Measurements from ENCODE around the gene YDJC. TPM values are rescaled to one million over a fixed set of nuclear protein-coding genes. Genes with fewer than 3 reads are reported as not detected.
A peak's percentile ranks its signal among the peaks of the same experiment; 100 is the strongest.

Gene YDJC
- total and polyA plus RNA-seq, 4 donors, result 11.0 to 41.1 (median 31.3) TPM

- ATAC-seq (ENCODE audit: insufficient read depth, low FRiP score) (no peak), DNase-seq (no peak)
- H3K36me3 ChIP-seq (ENCODE audit: control insufficient read depth in 4 of 4, insufficient read depth in 4 of 4, low read length in 4 of 4), result peaks cover 0 to 22% (median under 1%) of the 10 kb centered on the region in 4 donors
- TF ChIP-seq CTCF (IDR thresholded peaks at IDR 0.05; ENCODE audit: control extremely low read depth, extremely low read depth), result no peak
- peaks cover 0 to 18% (median 10%) of the 10 kb centered on the region in 5 donors for H3K4me1 ChIP-seq (ENCODE audit: control insufficient read depth in 5 of 5, insufficient read depth in 5 of 5, low read length in 5 of 5)
- H3K9ac ChIP-seq (ENCODE audit: insufficient read depth in 1 of 2, low read length in 2 of 2), result no peak overlapping the region
- 74 to 77% methylated on average over 4 of the region's 4 CpGs for WGBS, 2 donors
- H3K27me3 ChIP-seq (ENCODE audit: control insufficient read depth in 3 of 3, insufficient read depth in 3 of 3, low read length in 2 of 3), result no peaks in the 10 kb centered on the region
- H3K27ac ChIP-seq (ENCODE audit: low read depth in 1 of 2, low read length in 1 of 2), result peak overlapping the region in 1 of 2 donors; percentile 5
- H3K4me3 ChIP-seq, result no peak overlapping the region
- no peaks in the 10 kb centered on the region for H3K9me3 ChIP-seq (ENCODE audit: control insufficient read depth in 4 of 4, insufficient read depth in 3 of 4, low read length in 3 of 4)
Measured at GRCh38 chr22:21626073-21626734, 3.6 kb downstream of the YDJC start.

- 79 to 80% methylated on average over 12 of the region's 12 CpGs for WGBS, 2 donors
- Histone ChIP-seq H3K27me3 (ENCODE audit: control insufficient read depth in 3 of 3, insufficient read depth in 3 of 3, low read length in 2 of 3) (no peaks in the 10 kb centered on the region), H3K9me3 (ENCODE audit: control insufficient read depth in 4 of 4, insufficient read depth in 3 of 4, low read length in 3 of 4) (no peaks in the 10 kb centered on the region), H3K36me3 (ENCODE audit: control insufficient read depth in 4 of 4, insufficient read depth in 4 of 4, low read length in 4 of 4) (peaks cover 0 to 27% (median under 1%) of the 10 kb centered on the region in 4 donors), H3K27ac (ENCODE audit: low read depth in 1 of 2, low read length in 1 of 2) (no peak overlapping the region), H3K4me3 (no peak overlapping the region), H3K4me1 (ENCODE audit: control insufficient read depth in 5 of 5, insufficient read depth in 5 of 5, low read length in 5 of 5) (peaks cover 0 to 20% (median 10%) of the 10 kb centered on the region in 5 donors), H3K9ac (ENCODE audit: insufficient read depth in 1 of 2, low read length in 2 of 2) (no peak overlapping the region)
- DNase-seq (no peak), ATAC-seq (ENCODE audit: insufficient read depth, low FRiP score) (no peak)
- TF ChIP-seq CTCF (IDR thresholded peaks at IDR 0.05; ENCODE audit: control extremely low read depth, extremely low read depth), result no peak
Measured at GRCh38 chr22:21624880-21625791, 4.7 kb downstream of the YDJC start.

GRCh38 chr22:21624120-21624879, 5.5 kb downstream of the YDJC start:
- H3K9ac ChIP-seq (ENCODE audit: insufficient read depth in 1 of 2, low read length in 2 of 2), result no peak overlapping the region
- no peak for TF ChIP-seq CTCF (IDR thresholded peaks at IDR 0.05; ENCODE audit: control extremely low read depth, extremely low read depth)
- WGBS, 2 donors, result 71 to 86% methylated on average over 8 of the region's 8 CpGs

More at GRCh38 chr22:21624120-21624879, 5.5 kb downstream of the YDJC start:
- peak overlapping the region in 1 of 2 donors; percentile 29 for H3K27ac ChIP-seq (ENCODE audit: low read depth in 1 of 2, low read length in 1 of 2)
- ATAC-seq (ENCODE audit: insufficient read depth, low FRiP score), result no peak
- DNase-seq, result peak in 1 of 3 donors; percentile 22
- H3K36me3 ChIP-seq (ENCODE audit: control insufficient read depth in 4 of 4, insufficient read depth in 4 of 4, low read length in 4 of 4), result peaks cover 0 to 27% (median under 1%) of the 10 kb centered on the region in 4 donors
- H3K4me3 ChIP-seq, result no peak overlapping the region
- no peaks in the 10 kb centered on the region for H3K27me3 ChIP-seq (ENCODE audit: control insufficient read depth in 3 of 3, insufficient read depth in 3 of 3, low read length in 2 of 3)
- no peaks in the 10 kb centered on the region for H3K9me3 ChIP-seq (ENCODE audit: control insufficient read depth in 4 of 4, insufficient read depth in 3 of 4, low read length in 3 of 4)
- H3K4me1 ChIP-seq (ENCODE audit: control insufficient read depth in 5 of 5, insufficient read depth in 5 of 5, low read length in 5 of 5), result peaks cover 0 to 20% (median 10%) of the 10 kb centered on the region in 5 donors

All from lung (tissue), 12 donors.